HEK293T (cell line): ENCODE results near the gene SLC26A8.

Experiments used
- BHLHE40 ChIP-seq: fragments of 450-650 bp; IDR thresholded peaks from 2 replicates; pipeline ENCODE4 v1.6.1; 2016; ENCODE audit warnings: mild to moderate bottlenecking, moderate library complexity, borderline replicate concordance
- CTBP1 ChIP-seq: fragments of 450-650 bp; IDR thresholded peaks from 2 replicates; pipeline ENCODE4 v1.6.1; 2016; ENCODE audit warnings: borderline replicate concordance
- ELF4 ChIP-seq: fragments of 450-650 bp; IDR thresholded peaks from 2 replicates; pipeline ENCODE4 v1.6.1; 2017; ENCODE audit warnings: antibody characterized with exemption
- FOXM1 ChIP-seq: fragments of 450-650 bp; IDR thresholded peaks from 2 replicates; pipeline ENCODE4 v1.6.1; 2017; ENCODE audit warnings: mild to moderate bottlenecking, borderline replicate concordance
- NFRKB ChIP-seq: fragments of 450-650 bp; IDR thresholded peaks from 2 replicates; pipeline ENCODE4 v1.6.1; 2016; ENCODE audit warnings: mild to moderate bottlenecking, moderate library complexity
- PKNOX1 ChIP-seq: fragments of 450-650 bp; IDR thresholded peaks from 2 replicates; pipeline ENCODE4 v1.6.1; 2016
- SP1 ChIP-seq: fragments of 450-650 bp; IDR thresholded peaks from 2 replicates; pipeline ENCODE4 v1.6.1; 2017
- TARDBP ChIP-seq: fragments of 450-650 bp; IDR thresholded peaks from 2 replicates; pipeline ENCODE4 v1.6.1; 2016
- ZNF384 ChIP-seq: fragments of 450-650 bp; IDR thresholded peaks from 2 replicates; pipeline ENCODE4 v1.6.1; 2016

- TF ChIP-seq CTBP1 (no peak), ELF4 (no peak), SP1 (no peak), NFRKB (no peak), ZNF384 (no peak), PKNOX1 (no peak), BHLHE40 (no peak), TARDBP (no peak), FOXM1 (no peak)
Measured at GRCh38 chr6:35984701-35985100, 39.7 kb downstream of the SLC26A8 start.
